ENCODE measurements around the gene PLD6.

The PLD6 gene

DNA sequence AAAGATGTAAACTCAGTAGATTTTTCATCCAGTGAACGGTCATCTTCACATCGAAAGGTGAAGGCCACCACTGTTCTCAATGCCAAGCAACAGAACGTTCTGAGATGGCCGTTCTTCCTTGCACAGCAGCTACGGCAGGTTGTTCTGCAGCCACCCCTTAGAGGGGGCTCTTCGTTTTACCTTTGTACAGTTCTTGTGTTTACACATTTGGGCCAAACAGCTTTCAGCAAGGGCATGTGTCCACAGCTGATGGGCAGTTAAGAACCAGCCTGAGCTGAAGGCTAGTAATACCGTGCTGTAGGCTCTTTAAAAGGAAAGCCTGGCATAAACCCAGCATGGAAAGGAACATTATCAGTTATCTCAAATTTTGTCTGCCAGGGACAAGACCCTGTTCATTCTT is 15.9 kb downstream of the PLD6 start:
- H3K27me3 ChIP-seq (ENCODE audit: insufficient read depth, low read depth), result no peaks in the 10 kb centered on the region
- peaks cover 14% of the 10 kb centered on the region for H3K4me1 ChIP-seq (ENCODE audit: low read depth, poor library complexity, severe bottlenecking)
- no peak overlapping the region for H3K9ac ChIP-seq
- TF ChIP-seq, protein P1, sequence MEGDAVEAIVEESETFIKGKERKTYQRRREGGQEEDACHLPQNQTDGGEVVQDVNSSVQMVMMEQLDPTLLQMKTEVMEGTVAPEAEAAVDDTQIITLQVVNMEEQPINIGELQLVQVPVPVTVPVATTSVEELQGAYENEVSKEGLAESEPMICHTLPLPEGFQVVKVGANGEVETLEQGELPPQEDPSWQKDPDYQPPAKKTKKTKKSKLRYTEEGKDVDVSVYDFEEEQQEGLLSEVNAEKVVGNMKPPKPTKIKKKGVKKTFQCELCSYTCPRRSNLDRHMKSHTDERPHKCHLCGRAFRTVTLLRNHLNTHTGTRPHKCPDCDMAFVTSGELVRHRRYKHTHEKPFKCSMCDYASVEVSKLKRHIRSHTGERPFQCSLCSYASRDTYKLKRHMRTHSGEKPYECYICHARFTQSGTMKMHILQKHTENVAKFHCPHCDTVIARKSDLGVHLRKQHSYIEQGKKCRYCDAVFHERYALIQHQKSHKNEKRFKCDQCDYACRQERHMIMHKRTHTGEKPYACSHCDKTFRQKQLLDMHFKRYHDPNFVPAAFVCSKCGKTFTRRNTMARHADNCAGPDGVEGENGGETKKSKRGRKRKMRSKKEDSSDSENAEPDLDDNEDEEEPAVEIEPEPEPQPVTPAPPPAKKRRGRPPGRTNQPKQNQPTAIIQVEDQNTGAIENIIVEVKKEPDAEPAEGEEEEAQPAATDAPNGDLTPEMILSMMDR (conservative IDR thresholded peaks at IDR 0.05; ENCODE audit: low read depth, low read length), result no peak
- H2AFZ ChIP-seq (ENCODE audit: low read depth), result no peak overlapping the region
- no peak overlapping the region for H3K4me3 ChIP-seq (IDR thresholded peaks at IDR 0.05; ENCODE audit: insufficient read depth, low read depth, low read length)
- no peak overlapping the region for H3K27ac ChIP-seq
- no peaks in the 10 kb centered on the region for H4K20me1 ChIP-seq (ENCODE audit: insufficient read depth)
- no peak overlapping the region for H3K4me2 ChIP-seq
- H3K36me3 ChIP-seq (ENCODE audit: insufficient read depth), result no peaks in the 10 kb centered on the region
- H3K79me2 ChIP-seq (ENCODE audit: insufficient read depth, low read depth), result no peaks in the 10 kb centered on the region

DNA sequence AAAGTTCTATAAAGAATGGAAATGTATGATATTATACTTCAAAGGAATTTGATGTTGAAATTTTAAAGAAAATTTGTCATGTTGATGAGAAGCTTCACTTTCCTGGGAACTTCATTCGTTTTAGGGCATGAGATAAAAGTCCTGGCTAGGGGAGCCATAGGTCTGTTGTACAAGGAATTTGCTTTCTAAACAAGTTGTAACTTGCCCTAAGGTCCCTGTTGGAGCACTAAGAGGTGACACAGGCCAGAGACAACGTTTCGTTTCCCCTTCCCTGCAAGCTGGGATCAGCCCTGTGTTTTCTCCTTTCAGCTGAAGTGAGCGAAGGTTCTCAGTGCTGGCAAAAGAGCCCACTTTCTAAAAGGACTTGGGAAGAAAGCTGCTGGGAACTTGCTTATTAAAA is 16.6 kb downstream of the PLD6 start:
- Histone ChIP-seq H3K27ac (no peak overlapping the region), H3K4me2 (no peak overlapping the region)
- TF ChIP-seq, protein P1 (conservative IDR thresholded peaks at IDR 0.05; ENCODE audit: low read depth, low read length), result no peak

DNA sequence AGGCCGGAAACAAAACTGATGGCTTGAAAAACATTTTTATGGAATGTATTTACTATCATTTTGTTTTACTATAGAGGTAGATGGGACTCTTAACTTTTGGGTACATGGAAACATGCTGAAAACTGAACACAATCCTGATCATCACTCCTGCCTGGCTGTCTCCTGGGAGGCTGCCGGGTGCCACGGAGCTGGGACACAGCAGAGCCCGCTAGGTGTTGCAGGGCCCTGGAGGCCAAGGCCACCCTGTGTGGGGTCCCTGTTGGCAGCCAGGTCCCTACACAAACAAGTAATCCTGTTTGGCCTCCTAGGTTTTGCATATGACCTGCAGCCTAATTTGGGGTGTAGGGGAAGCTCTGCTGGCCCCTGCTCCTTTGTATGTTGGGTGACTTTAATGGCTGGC is 17.5 kb downstream of the PLD6 start:
- H3K27me3 ChIP-seq (ENCODE audit: insufficient read depth, low read depth), result no peaks in the 10 kb centered on the region
- H3K4me3 ChIP-seq (IDR thresholded peaks at IDR 0.05; ENCODE audit: insufficient read depth, low read depth, low read length), result no peak overlapping the region
- H3K4me2 ChIP-seq, result no peak overlapping the region
- H4K20me1 ChIP-seq (ENCODE audit: insufficient read depth), result no peaks in the 10 kb centered on the region
- TF ChIP-seq, protein P1 (conservative IDR thresholded peaks at IDR 0.05; ENCODE audit: low read depth, low read length), result no peak
- no peaks in the 10 kb centered on the region for H3K36me3 ChIP-seq (ENCODE audit: insufficient read depth)
- H2AFZ ChIP-seq (ENCODE audit: low read depth), result no peak overlapping the region
- H3K4me1 ChIP-seq (ENCODE audit: low read depth, poor library complexity, severe bottlenecking), result peaks cover 22% of the 10 kb centered on the region
- no peak overlapping the region for H3K27ac ChIP-seq
- no peak overlapping the region for H3K9ac ChIP-seq
- no peaks in the 10 kb centered on the region for H3K79me2 ChIP-seq (ENCODE audit: insufficient read depth, low read depth)

More for the DNA sequence above, 16.6 kb downstream of the PLD6 start:
- no peak overlapping the region for H2AFZ ChIP-seq (ENCODE audit: low read depth)
- H3K4me3 ChIP-seq (IDR thresholded peaks at IDR 0.05; ENCODE audit: insufficient read depth, low read depth, low read length), result no peak overlapping the region
- H3K36me3 ChIP-seq (ENCODE audit: insufficient read depth), result no peaks in the 10 kb centered on the region
- H4K20me1 ChIP-seq (ENCODE audit: insufficient read depth), result no peaks in the 10 kb centered on the region
- no peaks in the 10 kb centered on the region for H3K27me3 ChIP-seq (ENCODE audit: insufficient read depth, low read depth)
- no peak overlapping the region for H3K9ac ChIP-seq
- peaks cover 16% of the 10 kb centered on the region for H3K4me1 ChIP-seq (ENCODE audit: low read depth, poor library complexity, severe bottlenecking)
- no peaks in the 10 kb centered on the region for H3K79me2 ChIP-seq (ENCODE audit: insufficient read depth, low read depth)

DNA sequence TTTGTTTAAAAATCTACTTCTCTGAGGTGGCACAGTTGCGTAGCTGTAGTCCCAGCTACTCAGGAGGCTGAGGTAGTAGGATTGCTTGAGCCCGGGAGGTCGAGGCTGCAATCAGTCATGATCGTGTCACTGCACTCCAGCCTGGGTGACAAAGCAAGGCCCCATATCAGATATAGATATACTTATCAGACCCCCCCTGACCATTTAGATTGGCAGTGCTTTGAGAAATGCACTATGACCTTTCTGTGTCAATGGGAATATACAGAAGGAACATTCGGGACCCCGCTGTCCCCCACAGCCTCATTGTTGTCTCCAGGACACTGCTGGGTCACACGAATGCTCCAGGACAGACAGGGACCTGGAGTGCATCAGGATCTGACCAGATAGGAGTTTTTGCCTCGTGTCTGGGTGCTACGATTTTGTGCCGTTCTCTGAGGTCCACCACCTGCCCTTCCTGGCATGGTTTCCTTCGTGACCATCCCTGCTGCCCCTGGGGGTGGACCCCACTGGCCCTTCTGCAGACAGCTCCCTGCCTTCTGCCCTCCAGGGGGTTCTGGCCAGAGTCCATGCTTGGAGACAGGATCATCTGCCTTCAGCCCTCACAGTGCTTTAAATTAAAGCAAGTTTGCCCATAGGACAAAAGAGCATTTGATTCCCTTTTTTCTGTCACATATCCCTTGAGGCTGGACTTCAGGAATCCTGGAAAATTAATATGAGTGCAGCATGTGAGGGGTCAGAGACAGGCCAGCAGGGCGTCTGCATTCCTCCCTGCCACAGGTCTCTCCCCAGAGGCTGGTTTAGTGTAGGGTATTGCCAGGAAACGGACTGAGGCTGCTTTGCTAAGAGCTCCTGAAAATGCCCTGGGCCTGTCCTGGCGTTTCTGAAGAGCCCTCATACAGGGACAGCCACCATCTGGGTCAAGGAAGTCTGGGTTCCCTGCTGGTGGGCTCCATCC is 19.3 kb downstream of the PLD6 start:
- Histone ChIP-seq H3K79me2 (ENCODE audit: insufficient read depth, low read depth) (no peaks in the 10 kb centered on the region), H3K9ac (no peak overlapping the region), H3K36me3 (ENCODE audit: insufficient read depth) (no peaks in the 10 kb centered on the region), H3K27me3 (ENCODE audit: insufficient read depth, low read depth) (no peaks in the 10 kb centered on the region), H4K20me1 (ENCODE audit: insufficient read depth) (no peaks in the 10 kb centered on the region), H3K27ac (no peak overlapping the region), H3K4me1 (ENCODE audit: low read depth, poor library complexity, severe bottlenecking) (peaks cover 19% of the 10 kb centered on the region), H3K4me3 (IDR thresholded peaks at IDR 0.05; ENCODE audit: insufficient read depth, low read depth, low read length) (no peak overlapping the region), H2AFZ (ENCODE audit: low read depth) (no peak overlapping the region), H3K4me2 (no peak overlapping the region)
- TF ChIP-seq, protein P1 (conservative IDR thresholded peaks at IDR 0.05; ENCODE audit: low read depth, low read length), result no peak
